ENCODE data around the gene SLCO1A2.

- TF ChIP-seq CTCF (IDR thresholded peaks at IDR 0.05) (no peak), POLR2A (IDR thresholded peaks at IDR 0.05) (no peak)
Observed at GRCh38 chr12:21340403-21340802, 5.7 kb upstream of the SLCO1A2 start.

Measured in right lobe of liver (tissue), 4 donors.